NCI-H2107 (cell line): ENCODE results near the gene TMEM52.

ENCODE experiments used
- DNase-seq: peaks from one replicate; lab custom pipeline; 2025; lab: John Stamatoyannopoulos, UW

The TMEM52 gene

DNA sequence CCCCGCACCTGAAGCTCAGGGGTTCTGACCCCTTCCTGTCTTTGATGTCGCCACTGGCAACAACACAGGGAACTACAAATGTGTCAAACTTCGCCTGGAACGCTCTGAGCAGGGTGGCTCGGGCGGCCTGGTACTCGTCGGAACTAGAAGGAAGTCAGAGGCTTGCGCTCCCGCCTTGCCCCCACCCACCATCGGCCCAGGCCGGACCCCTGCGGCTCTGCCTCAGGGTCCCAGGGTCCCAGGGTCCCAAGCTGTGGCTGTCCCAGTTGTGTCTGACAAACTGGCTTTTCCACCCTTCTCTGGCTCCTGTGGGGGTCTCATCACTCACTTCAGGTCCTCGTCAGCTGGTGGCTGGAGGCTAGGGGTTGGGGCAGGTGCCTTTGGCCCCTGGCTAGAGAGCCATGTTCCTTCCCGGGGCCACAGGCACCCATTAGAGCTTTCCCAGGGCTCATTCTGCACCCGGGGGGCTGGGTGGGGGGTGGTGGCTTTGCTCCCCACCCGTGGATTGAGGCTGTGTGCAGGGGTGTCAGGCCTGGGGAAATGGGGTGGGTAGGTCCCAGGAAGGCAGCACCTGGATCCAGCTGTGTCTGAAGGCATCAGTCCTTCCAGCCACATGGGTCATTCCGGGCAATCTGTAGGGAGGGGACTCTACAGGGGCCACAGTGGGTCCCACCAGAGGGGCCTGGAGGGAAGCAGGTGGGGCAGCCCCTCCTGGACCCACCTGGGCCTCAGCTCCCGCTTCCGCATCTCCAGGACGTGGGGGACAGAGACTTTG, 8.0 kb upstream of the TMEM52 start:
- no peak for DNase-seq

DNA sequence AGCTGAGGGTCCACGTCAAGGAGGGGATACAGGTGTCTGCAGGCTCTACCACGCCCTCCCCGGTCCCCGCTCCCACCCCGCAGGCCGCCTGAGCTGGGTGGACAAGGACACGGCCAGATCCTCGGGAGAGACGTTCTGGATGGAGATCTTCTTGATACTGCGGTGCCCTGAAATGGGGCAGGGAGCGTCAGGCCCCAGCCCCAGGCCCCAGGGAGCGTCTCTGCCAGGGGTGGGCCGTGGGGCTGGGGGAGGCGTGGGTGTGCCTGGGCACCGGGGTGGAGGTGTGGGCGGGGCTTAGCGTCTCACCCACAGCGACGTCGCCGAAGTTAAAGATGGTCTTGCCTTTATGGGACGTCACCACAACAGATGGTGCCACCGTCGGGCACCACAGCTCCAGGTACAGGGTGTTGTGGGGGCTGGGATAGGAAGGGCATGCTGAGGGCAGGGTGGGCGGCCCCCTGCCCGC, 7.3 kb upstream of the TMEM52 start:
- DNase-seq: no peak

DNA sequence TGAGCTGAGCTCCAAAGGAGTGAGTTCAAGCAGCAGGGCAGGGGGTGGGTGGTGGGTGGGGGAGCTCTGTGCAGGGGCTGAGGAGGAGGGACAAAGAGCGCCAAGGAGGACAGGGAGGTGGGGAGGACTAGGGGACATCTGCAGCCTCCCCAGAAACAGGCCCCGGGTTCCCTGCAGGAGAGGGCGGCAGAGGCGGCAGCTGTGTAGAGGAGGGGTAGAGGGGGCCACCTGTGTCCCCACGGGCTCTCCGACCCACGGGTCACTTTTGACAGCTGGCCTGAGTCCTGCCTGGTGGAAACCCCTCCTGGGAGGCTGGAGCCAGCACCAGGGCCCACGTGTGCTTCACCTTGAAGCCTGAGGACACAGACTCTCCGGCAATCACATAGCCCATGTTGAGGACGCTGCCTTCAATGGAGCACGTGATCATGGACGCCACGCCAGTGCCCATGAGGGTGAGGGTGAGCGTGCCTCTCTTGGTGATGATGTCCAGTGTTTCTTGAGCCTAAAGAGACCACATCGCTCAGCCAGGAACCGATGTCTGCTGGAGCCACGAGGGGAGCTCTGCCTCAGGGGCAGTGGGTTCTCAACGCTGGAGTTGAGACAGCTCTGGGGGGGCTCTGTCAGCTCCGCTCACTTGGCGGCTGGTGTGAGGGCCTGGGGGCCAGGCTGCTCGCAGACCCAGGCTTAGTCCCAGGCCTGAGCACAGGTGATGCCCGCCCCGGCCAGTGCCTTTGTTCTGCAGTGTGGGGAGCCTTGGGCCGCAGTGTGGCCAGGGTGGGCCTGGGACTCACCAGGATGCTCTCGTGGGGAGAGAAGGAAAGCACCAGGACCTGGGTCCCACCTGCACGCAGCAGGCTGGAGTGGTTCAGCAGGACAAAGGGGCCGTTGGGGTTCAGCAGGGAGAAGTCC, 6.6 kb upstream of the TMEM52 start:
- no peak for DNase-seq

GRCh38 chr1:1924849-1925248, 5.8 kb upstream of the TMEM52 start:
- DNase-seq: no peak

- DNase-seq: no peak
These were observed 5.3 kb upstream of the TMEM52 start for GRCh38 chr1:1924386-1924785.

- no peak for DNase-seq
These were observed 4.1 kb upstream of the TMEM52 start for GRCh38 chr1:1922956-1923833.

GRCh38 chr1:1922702-1922955, 3.5 kb upstream of the TMEM52 start:
- DNase-seq: no peak

GRCh38 chr1:1921901-1922701, 3.0 kb upstream of the TMEM52 start:
- no peak for DNase-seq

DNA sequence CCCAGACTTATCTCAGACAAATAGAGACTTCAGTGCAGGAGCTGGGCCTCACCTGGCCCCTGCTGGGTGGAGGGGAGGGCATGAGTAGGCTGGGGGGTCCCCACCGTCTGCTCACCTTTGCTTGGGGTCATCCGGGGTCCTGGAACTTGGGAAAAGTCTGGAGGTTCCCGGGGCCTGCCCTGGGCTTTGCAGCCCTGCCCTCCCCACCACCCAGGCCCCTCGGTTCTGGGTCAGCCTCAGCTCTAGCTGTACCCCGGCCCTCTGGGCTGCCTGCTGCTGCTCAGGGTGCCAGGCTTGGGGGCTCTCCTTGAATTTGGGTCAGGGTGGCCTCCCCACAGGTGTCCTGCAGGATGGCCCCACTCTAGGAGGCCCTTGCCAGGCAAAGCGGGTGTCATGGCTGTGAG, 2.4 kb upstream of the TMEM52 start:
- no peak for DNase-seq

DNA sequence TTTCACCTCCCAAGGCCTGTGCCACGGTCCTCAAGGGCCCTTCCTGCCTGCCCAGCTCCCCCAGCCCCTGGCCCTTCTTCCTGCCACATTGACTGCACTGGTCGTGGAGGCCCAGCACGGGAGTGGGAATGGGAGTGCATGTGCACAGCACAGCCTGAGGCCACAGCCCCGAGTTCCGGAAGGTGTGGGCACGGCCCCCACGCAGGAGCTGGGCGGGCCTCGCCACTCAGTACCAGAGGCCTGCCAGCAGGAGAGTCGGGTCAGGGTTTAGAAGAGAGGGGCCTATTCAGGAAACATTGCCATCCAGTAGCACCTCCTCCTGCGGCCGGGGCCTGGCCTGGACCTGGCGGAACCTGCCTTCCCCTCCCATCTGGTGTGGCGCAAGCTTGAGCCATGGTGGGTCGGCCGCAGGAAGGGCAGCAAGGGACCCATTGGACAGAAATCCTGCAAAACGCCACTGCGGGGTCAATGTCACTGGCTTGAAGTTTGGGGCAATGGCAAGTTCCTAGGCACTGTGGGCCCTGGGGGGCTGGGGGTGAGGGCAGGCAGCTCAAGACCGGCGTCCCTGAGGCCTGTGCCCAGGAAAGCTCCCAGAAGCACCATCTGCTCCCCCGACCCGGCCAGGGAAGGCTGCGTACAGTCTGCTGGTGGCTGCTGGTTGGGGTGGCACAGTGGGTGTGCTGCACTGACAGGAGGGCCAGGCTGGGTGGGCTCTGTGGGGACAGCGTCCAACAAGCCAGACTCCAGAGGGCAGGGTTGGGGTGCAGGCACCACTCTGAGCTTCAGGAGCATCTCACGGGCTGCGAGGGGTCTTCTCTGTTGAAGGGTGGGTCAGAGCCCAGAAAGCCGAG, 1.8 kb upstream of the TMEM52 start:
- DNase-seq: no peak

DNA sequence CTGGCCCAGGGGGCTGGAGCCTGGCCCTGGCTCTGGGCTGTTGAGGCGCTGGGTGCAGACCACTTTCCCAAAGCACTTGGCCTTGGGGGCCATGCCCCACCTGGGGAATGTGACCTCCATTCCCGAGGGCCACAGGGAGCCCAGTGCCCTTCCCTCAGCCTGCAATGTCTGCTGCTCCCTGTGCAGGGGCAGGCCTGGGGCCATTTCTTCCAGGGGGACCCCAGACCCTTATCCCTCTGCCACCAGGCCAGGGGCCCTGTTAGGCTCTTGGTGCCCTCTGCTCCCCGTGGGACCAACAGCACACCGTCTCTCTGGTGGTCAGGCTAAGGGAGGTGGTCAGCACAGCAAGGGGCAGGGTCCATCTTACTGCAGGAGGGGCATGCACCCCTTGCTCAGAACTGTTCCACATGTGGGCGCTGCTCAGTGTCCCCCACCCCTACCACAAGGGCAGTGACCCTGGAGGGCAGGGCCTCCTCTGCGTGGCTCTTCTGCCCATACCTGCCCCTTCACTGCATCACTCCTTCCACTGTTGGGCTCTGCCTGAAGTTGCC, 1.1 kb upstream of the TMEM52 start:
- no peak for DNase-seq

DNA sequence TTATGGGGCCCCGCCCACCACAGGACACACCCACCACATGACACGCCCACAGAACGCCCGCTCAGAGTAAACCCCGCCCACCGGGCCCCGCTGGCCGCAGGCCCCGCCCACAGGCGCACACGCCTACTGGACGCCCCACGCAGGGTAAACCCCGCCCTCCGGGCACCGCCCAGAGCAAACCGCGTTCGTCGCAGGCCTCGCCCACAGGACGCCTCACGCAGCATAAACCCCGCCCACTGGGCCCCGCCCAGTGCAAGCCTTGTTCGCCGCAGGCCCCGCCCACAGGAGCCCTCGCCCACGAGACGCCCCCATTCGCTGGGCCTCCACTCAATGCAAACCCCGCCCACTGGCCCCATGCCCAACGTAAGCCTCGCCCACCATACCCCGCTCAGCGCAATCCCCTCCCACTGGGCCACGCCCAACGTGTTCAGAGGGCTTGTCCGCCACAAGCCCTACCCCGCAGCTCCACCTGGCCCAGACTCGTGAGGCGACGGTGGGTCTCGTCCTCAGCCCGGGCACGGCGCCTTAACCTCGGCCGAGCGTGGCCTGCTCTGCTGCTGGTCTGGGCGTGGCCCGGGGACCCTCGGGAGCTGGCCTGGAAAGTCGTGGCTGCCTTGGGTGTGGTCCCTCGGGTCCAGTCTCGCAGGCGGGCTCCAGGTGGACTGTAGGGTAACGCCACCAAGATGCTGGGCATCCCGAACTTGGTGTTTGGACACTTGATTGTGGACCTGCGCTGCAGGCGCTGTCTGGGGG, 401 bp upstream of the TMEM52 start:
- DNase-seq: peak; percentile 33

DNA sequence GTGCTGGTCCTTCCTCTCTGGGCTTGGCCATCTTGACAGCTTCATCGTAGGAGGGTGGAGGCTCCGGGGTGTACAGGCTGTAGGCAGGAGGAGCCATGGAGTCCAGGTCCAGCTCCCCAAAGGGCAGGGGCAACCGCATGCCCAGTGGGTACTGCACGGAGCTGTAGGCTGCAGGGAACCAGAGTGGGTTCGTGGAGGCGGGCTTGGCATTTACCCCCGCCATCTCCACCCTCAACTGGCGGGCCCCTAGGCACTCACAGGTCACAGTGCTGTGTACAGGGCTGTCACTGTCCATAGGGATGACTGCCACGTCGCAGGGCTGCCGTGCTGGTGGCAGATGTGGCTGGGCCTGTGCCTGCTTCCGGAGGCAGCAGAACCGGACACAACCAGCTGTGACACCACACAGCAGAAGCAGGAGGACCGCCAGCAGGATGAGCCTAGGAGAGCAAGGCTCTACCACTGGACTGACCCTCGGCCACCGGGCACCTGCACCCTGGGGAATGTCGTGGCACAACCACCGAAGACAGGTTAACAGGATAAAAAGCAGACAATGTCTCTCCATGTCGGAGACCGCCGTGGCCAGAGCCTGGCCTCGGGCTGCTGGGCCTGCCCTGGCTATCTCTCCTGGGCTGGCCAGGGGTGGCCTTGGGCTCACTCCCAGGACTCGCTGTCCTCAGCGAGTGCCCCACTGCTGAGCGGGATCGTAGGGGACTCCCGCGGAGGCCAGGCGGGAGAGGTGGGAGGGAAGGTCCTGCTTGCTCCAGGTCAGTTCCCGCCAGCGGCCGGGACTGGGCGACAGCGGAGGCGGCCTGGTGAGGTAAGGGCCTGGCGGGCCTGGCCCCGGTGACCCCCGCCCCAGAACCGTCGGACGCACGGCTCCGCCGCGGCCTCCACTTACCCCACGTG, 831 bp downstream of the TMEM52 start:
- no peak for DNase-seq

GRCh38 chr1:1917304-1917976, 1.6 kb downstream of the TMEM52 start:
- no peak for DNase-seq

GRCh38 chr1:1916851-1917251, 2.2 kb downstream of the TMEM52 start:
- no peak for DNase-seq

GRCh38 chr1:1915911-1916840, 2.9 kb downstream of the TMEM52 start:
- no peak for DNase-seq
